Endothelial cell of umbilical vein (primary cell): ENCODE data around the gene CAMTA1. TPM values are rescaled to one million over a fixed set of nuclear protein-coding genes. Genes with fewer than 3 reads are reported as not detected.
"Not testable (repeated sequence)": the region's sequence is repeated elsewhere in the genome, so short reads cannot be mapped to it uniquely, and the experiment has no call there.

Experiments
- BruUV-seq: library from RNA; stranded (reverse); fragments of 400-500 nt; replicated peaks from 2 replicates; lab custom pipeline; 2021; lab: Mats Ljungman, UMichigan
- CTCF ChIA-PET: fragments of 300-600, 350-600 bp; sonication (Branson Sonifier 250); formaldehyde crosslinking; loops from one replicate; lab custom pipeline; 2021; ENCODE audit warnings: antibody characterized with exemption, inconsistent platforms; lab: Charles Lee
- POLR2A ChIA-PET: fragments of 300-600, 350-600 bp; sonication (Branson Sonifier 250); formaldehyde crosslinking; loops from one replicate; lab custom pipeline; 2021; ENCODE audit warnings: antibody characterized with exemption, inconsistent platforms; lab: Charles Lee
- DNase-seq: peaks from one replicate; pipeline ENCODE4 v3.0.0-alpha.2; 2011; ENCODE audit warnings: low read depth, low spot score
- FAIRE-seq: peaks from 2 replicates; lab custom pipeline; 2011; peaks lifted over from hg19 to GRCh38; lab: Jason Lieb, UNC
- H2AFZ ChIP-seq: 2 replicates; pipeline ENCODE4 v1.6.0; 2012; ENCODE audit warnings: low read depth, low read length, control low read depth, inconsistent platforms
- H3K27ac ChIP-seq: 2 replicates; pipeline ENCODE4 v1.5.1; 2011; ENCODE audit warnings: low read depth, mild to moderate bottlenecking, control low read depth, low read length, moderate library complexity; ENCODE audit not compliant: insufficient read depth
- H3K27me3 ChIP-seq, 2 experiments: 2 replicates each; pipeline versions ENCODE4 v1.6.0 to v1.6.1; 2011; ENCODE audit warnings: low read length in 2 of 2, mixed read lengths in 1 of 2; ENCODE audit not compliant: control insufficient read depth in 2 of 2, insufficient read depth in 2 of 2
- H3K36me3 ChIP-seq, 2 experiments: 2 replicates in 1 of 2; 3 replicates in 1 of 2; pipeline ENCODE4 v1.5.1; 2011; ENCODE audit warnings: low read length in 2 of 2, mild to moderate bottlenecking in 1 of 2, moderate library complexity in 1 of 2; ENCODE audit not compliant: control insufficient read depth in 2 of 2, insufficient read depth in 2 of 2; ENCODE audit errors: extremely low read depth in 1 of 2
- H3K4me1 ChIP-seq: 3 replicates; pipeline ENCODE4 v1.5.1; 2011; ENCODE audit warnings: mild to moderate bottlenecking, low read length; ENCODE audit not compliant: control insufficient read depth, insufficient read depth; ENCODE audit errors: extremely low read depth
- H3K4me2 ChIP-seq: 2 replicates; pipeline ENCODE4 v1.6.1; 2011; ENCODE audit warnings: low read length, control low read depth, mixed read lengths; ENCODE audit not compliant: insufficient read depth
- H3K4me3 ChIP-seq, 3 experiments: fragments of 200-600 bp in 1 of 3; sonication (generic), shearing (Covaris generic) in 1 of 3; replicated peaks in 1 of 3; 2 replicates each; pipeline ENCODE4 v1.5.1; 2011 to 2016; ENCODE audit warnings: control low read depth in 3 of 3, low read length in 3 of 3, mild to moderate bottlenecking in 2 of 3, inconsistent platforms in 1 of 3, low read depth in 1 of 3, moderate library complexity in 1 of 3; ENCODE audit not compliant: insufficient read depth in 1 of 3
- H3K79me2 ChIP-seq: 2 replicates; pipeline ENCODE4 v1.6.0; 2012; ENCODE audit warnings: low read length, inconsistent platforms; ENCODE audit not compliant: control insufficient read depth, insufficient read depth
- H3K9ac ChIP-seq: replicated peaks from 2 replicates; pipeline ENCODE3; 2011; ENCODE audit warnings: low read length, control low read depth; ENCODE audit not compliant: insufficient read depth; ENCODE audit errors: extremely low read depth
- H3K9me1 ChIP-seq: replicated peaks from 3 replicates; pipeline ENCODE4 v1.6.0; 2011; ENCODE audit warnings: mild to moderate bottlenecking, low read length; ENCODE audit not compliant: control insufficient read depth, insufficient read depth; ENCODE audit errors: extremely low read depth
- H3K9me3 ChIP-seq: replicated peaks from 2 replicates; pipeline ENCODE4 v1.5.1; 2012; ENCODE audit warnings: low read length, inconsistent platforms; ENCODE audit not compliant: control insufficient read depth, insufficient read depth
- H4K20me1 ChIP-seq: replicated peaks from 2 replicates; pipeline ENCODE3; 2011; ENCODE audit warnings: mild to moderate bottlenecking, low read length; ENCODE audit not compliant: control insufficient read depth, insufficient read depth; ENCODE audit errors: extremely low read depth
- MAX ChIP-seq: IDR thresholded peaks from 2 replicates; pipeline ENCODE4 v1.6.1; 2011; ENCODE audit not compliant: insufficient read depth, insufficient read length
- MYC ChIP-seq: IDR thresholded peaks from one replicate; pipeline ENCODE4 v1.6.1; 2011; ENCODE audit warnings: mild to moderate bottlenecking, low read depth, low read length
- POLR2AphosphoS5 ChIP-seq: IDR thresholded peaks from 2 replicates; pipeline ENCODE4 v1.6.1; 2012; ENCODE audit warnings: low read depth, mild to moderate bottlenecking, control low read depth, low read length, moderate library complexity; ENCODE audit not compliant: insufficient read depth
- dilution Hi-C: fragments of 300-500 bp; cut with MboI; formaldehyde crosslinking; loops from one replicate; pipeline ENCODE4 v1.15.0; 2019; ENCODE audit warnings: low sequenced_read_pairs; ENCODE audit not compliant: extremely low pct_ligation_motif_present
- intact Hi-C: fragments of 100-400 bp; cut with micrococcal nuclease; formaldehyde crosslinking; loops from one replicate; pipeline ENCODE4 v1.10.0; 2022
- polyA plus RNA-seq, 4 experiments: library from polyadenylated mRNA; depleted of rRNA in 3 of 4; stranded (reverse) in 3 of 4; unstranded in 1 of 4; fragments of >200 nt; gene quantifications; 2 replicates each; pipeline versions ENCODE4 v1.2.1 to v1.2.3, GENCODE V29; 2011 to 2012; ENCODE audit warnings: missing spikeins in 1 of 4
- total RNA-seq: library from RNA; stranded (reverse); gene quantifications from 2 replicates; pipeline ENCODE4 v1.2.3, GENCODE V29; 2021
- TF ChIP-seq, protein P1 (sequence below), 2 donors: IDR thresholded peaks; 1 replicate in 1 of 2; 2 replicates in 1 of 2; pipeline ENCODE4 v1.5.1; 2011; ENCODE audit warnings: low read length in 2 of 2, mild to moderate bottlenecking in 2 of 2, moderate library complexity in 2 of 2, control low read depth in 1 of 2, inconsistent platforms in 1 of 2, low read depth in 1 of 2; ENCODE audit not compliant: insufficient read depth in 1 of 2; ENCODE audit errors: extremely low read depth in 1 of 2

Gene CAMTA1
- total and polyA plus RNA-seq, 2 donors (not counting 3 experiments of a cell fraction or from before 2014, with no cell fraction given) = 50.8 to 92.7 TPM

GRCh38 chr1:6842301-6842700, 57.0 kb downstream of the CAMTA1 start:
- FAIRE-seq = no peak
- Histone ChIP-seq H3K4me2 (no peak overlapping the region), H3K79me2 (no peaks in the 10 kb centered on the region), H4K20me1 (peaks cover 2% of the 10 kb centered on the region), H2AFZ (no peak overlapping the region), H3K36me3 (no peaks in the 10 kb centered on the region), H3K9ac (no peak overlapping the region), H3K27ac (no peak overlapping the region), H3K9me1 (no peaks in the 10 kb centered on the region), H3K4me1 (no peaks in the 10 kb centered on the region), H3K27me3 (no peaks in the 10 kb centered on the region), H3K4me3 (no peak overlapping the region), H3K9me3 (no peaks in the 10 kb centered on the region)
- dilution Hi-C loops (no loop called here), intact Hi-C loops (no loop called here)
- BruUV-seq = no TSS peak
- no peak for TF ChIP-seq POLR2AphosphoS5
- TF ChIP-seq, protein P1, sequence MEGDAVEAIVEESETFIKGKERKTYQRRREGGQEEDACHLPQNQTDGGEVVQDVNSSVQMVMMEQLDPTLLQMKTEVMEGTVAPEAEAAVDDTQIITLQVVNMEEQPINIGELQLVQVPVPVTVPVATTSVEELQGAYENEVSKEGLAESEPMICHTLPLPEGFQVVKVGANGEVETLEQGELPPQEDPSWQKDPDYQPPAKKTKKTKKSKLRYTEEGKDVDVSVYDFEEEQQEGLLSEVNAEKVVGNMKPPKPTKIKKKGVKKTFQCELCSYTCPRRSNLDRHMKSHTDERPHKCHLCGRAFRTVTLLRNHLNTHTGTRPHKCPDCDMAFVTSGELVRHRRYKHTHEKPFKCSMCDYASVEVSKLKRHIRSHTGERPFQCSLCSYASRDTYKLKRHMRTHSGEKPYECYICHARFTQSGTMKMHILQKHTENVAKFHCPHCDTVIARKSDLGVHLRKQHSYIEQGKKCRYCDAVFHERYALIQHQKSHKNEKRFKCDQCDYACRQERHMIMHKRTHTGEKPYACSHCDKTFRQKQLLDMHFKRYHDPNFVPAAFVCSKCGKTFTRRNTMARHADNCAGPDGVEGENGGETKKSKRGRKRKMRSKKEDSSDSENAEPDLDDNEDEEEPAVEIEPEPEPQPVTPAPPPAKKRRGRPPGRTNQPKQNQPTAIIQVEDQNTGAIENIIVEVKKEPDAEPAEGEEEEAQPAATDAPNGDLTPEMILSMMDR (IDR thresholded peaks at IDR 0.05; ENCODE audit: extremely low read depth in 1 of 2, insufficient read depth in 1 of 2, low read depth in 1 of 2, low read length in 2 of 2) = no peak
- TF ChIP-seq MAX = no peak
- no peak for TF ChIP-seq MYC
- POLR2A ChIA-PET = no interaction called here
- CTCF ChIA-PET = no interaction called here
- DNase-seq = no peak

GRCh38 chr1:6845786-6846185, 60.5 kb downstream of the CAMTA1 start:
- BruUV-seq, H2AFZ ChIP-seq, H3K4me1 ChIP-seq, H3K9me3 ChIP-seq, H3K4me2 ChIP-seq, FAIRE-seq, H3K4me3 ChIP-seq, H3K36me3 ChIP-seq, intact Hi-C loops, POLR2A ChIA-PET, H4K20me1 ChIP-seq, H3K79me2 ChIP-seq, CTCF ChIA-PET, H3K9me1 ChIP-seq, DNase-seq, H3K27ac ChIP-seq, H3K27me3 ChIP-seq, H3K9ac ChIP-seq, dilution Hi-C loops: not testable (repeated sequence)
